Muscle of leg (tissue), 16 donors: ENCODE measurements around the gene JMJD1C. TPM values are rescaled to one million over a fixed set of nuclear protein-coding genes. Genes with fewer than 3 reads are reported as not detected.

Experiments
- DNase-seq: peaks from one replicate; pipeline ENCODE4 v3.0.0; 2013
- H3K27ac ChIP-seq: one replicate; pipeline ENCODE4 v1.5.1; 2013; ENCODE audit warnings: mild to moderate bottlenecking, low read length, control low read depth
- H3K27me3 ChIP-seq: one replicate; pipeline ENCODE4 v1.6.1; 2013; ENCODE audit warnings: low read length; ENCODE audit not compliant: control insufficient read depth, insufficient read depth
- H3K36me3 ChIP-seq: one replicate; pipeline ENCODE4 v1.6.1; 2013; ENCODE audit warnings: low read length; ENCODE audit not compliant: control insufficient read depth, insufficient read depth
- H3K4me1 ChIP-seq: one replicate; pipeline ENCODE4 v1.6.1; 2013; ENCODE audit warnings: low read length; ENCODE audit not compliant: control insufficient read depth, insufficient read depth
- H3K4me3 ChIP-seq: one replicate; pipeline ENCODE4 v1.5.1; 2013; ENCODE audit warnings: low read length, control low read depth
- H3K9me3 ChIP-seq: replicated peaks from 2 replicates; pipeline ENCODE4 v1.6.1; 2013; ENCODE audit warnings: low read depth, low read length; ENCODE audit not compliant: control insufficient read depth
- WGBS: methylation state at CpG from one replicate; pipeline ENCODE4 v1.1.5; 2013; ENCODE audit warnings: missing lambda C conversion rate; ENCODE audit not compliant: insufficient coverage; 5-methylcytosine and 5-hydroxymethylcytosine counted together
- long read RNA-seq, 11 donors: transcript quantifications; one replicate each; lab custom pipeline, GENCODE V29; 2026
- polyA plus RNA-seq, 8 donors: library from polyadenylated mRNA; unstranded; fragments of 120-200 nt; gene quantifications; one replicate each; pipeline versions ENCODE4 v1.2.1 to v1.2.3, GENCODE V29; 2013; ENCODE audit warnings: inconsistent platforms in 1 of 8, low replicate concordance in 1 of 8; ENCODE audit not compliant: insufficient read length in 8 of 8, insufficient read depth in 1 of 8
- total RNA-seq: library from RNA; stranded (reverse); fragments of 120-200 nt; gene quantifications from one replicate; pipeline ENCODE4 v1.2.4, GENCODE V29; 2013

JMJD1C gene
- 104 TPM for total RNA-seq
- 10 to 100 TPM; 55.5 to 87.7 (median 72.9) TPM for polyA plus RNA-seq
- long read RNA-seq, donor 1, partial matches to known transcripts: 7 of 7 reads
- long read RNA-seq, donor 1, other reads (novel, unspliced or antisense): 0 of 7 reads
- long read RNA-seq, donor 2: 0 reads
- long read RNA-seq, donor 3, transcript JMJD1C-204 (3 exons, 1,305 nt): major isoform, 6 of 39 reads
- long read RNA-seq, donor 3, partial matches to known transcripts: 32 of 39 reads
- long read RNA-seq, donor 3, other reads (novel, unspliced or antisense): 0 of 39 reads
- long read RNA-seq, donor 4, partial matches to known transcripts: 0 of 2 reads
- long read RNA-seq, donor 4, other reads (novel, unspliced or antisense): 0 of 2 reads
- long read RNA-seq, donor 5, partial matches to known transcripts: 56 of 58 reads
- long read RNA-seq, donor 5, other reads (novel, unspliced or antisense): 0 of 58 reads
- long read RNA-seq, donor 6, transcript JMJD1C-205 (6 exons, 734 nt): major isoform, 6 of 37 reads
- long read RNA-seq, donor 6, partial matches to known transcripts: 27 of 37 reads
- long read RNA-seq, donor 6, other reads (novel, unspliced or antisense): 0 of 37 reads
- long read RNA-seq, donor 7, partial matches to known transcripts: 25 of 29 reads
- long read RNA-seq, donor 7, other reads (novel, unspliced or antisense): 0 of 29 reads
- long read RNA-seq, donor 8, partial matches to known transcripts: 12 of 15 reads
- long read RNA-seq, donor 8, other reads (novel, unspliced or antisense): 0 of 15 reads
- long read RNA-seq, donor 9, partial matches to known transcripts: 19 of 22 reads
- long read RNA-seq, donor 9, other reads (novel, unspliced or antisense): 0 of 22 reads
- long read RNA-seq, donor 10, partial matches to known transcripts: 10 of 23 reads
- long read RNA-seq, donor 10, other reads (novel, unspliced or antisense): 9 of 23 reads
- long read RNA-seq, donor 11, partial matches to known transcripts: 22 of 24 reads
- long read RNA-seq, donor 11, other reads (novel, unspliced or antisense): 0 of 24 reads

- Histone ChIP-seq H3K4me1 (peaks cover 5% of the 10 kb centered on the region), H3K4me3 (peak within 1 kb of the TSS; percentile 76), H3K27ac (peak within 1 kb of the TSS; percentile 97), H3K36me3 (no peaks in the 10 kb centered on the region), H3K27me3 (no peaks in the 10 kb centered on the region), H3K9me3 (no peaks in the 10 kb centered on the region)
- peak; percentile 93 for DNase-seq
- under 1% methylated on average over 99 of the region's 99 CpGs for WGBS
These were observed at the start of gene JMJD1C for GRCh38 chr10:63465293-63466143. TSS of gene JMJD1C (minus strand) at chr10:63465977. CDS start at chr10:63465662, 315 bp downstream.

GRCh38 chr10:63515002-63515763 lies 49.4 kb upstream of the JMJD1C start:
- peak; percentile 38 for DNase-seq
- H3K4me3 ChIP-seq: no peak overlapping the region

GRCh38 chr10:63506554-63506953 lies 40.8 kb upstream of the JMJD1C start:
- no CpG with 5 or more reads among the region's 1 CpG for WGBS
- no peak for DNase-seq

More at GRCh38 chr10:63515002-63515763, 49.4 kb upstream of the JMJD1C start:
- WGBS: no CpG with 5 or more reads among the region's 5 CpGs
- Histone ChIP-seq H3K36me3 (no peaks in the 10 kb centered on the region), H3K4me1 (peaks cover 3% of the 10 kb centered on the region), H3K27ac (peak overlapping the region; percentile 18), H3K27me3 (no peaks in the 10 kb centered on the region), H3K9me3 (peaks cover 12% of the 10 kb centered on the region)

GRCh38 chr10:63505562-63505961 lies 39.8 kb upstream of the JMJD1C start:
- no CpG with 5 or more reads among the region's 2 CpGs for WGBS
- no peaks in the 10 kb centered on the region for H3K36me3 ChIP-seq

More at GRCh38 chr10:63506554-63506953, 40.8 kb upstream of the JMJD1C start:
- Histone ChIP-seq H3K4me1 (peaks cover 3% of the 10 kb centered on the region), H3K9me3 (peaks cover 3% of the 10 kb centered on the region), H3K36me3 (no peaks in the 10 kb centered on the region), H3K27ac (no peak overlapping the region), H3K27me3 (no peaks in the 10 kb centered on the region), H3K4me3 (no peak overlapping the region)

GRCh38 chr10:63504145-63504881 lies 38.5 kb upstream of the JMJD1C start:
- H3K27ac ChIP-seq: no peak overlapping the region
- H3K4me3 ChIP-seq: no peak overlapping the region
- H3K4me1 ChIP-seq: peaks cover 3% of the 10 kb centered on the region
- peaks cover 3% of the 10 kb centered on the region for H3K9me3 ChIP-seq
- no peak for DNase-seq
- 59% methylated on average over 3 of the region's 3 CpGs for WGBS
- H3K27me3 ChIP-seq: no peaks in the 10 kb centered on the region
- peaks cover 2% of the 10 kb centered on the region for H3K36me3 ChIP-seq

More at GRCh38 chr10:63505562-63505961, 39.8 kb upstream of the JMJD1C start:
- DNase-seq: no peak
- Histone ChIP-seq H3K27me3 (no peaks in the 10 kb centered on the region), H3K27ac (no peak overlapping the region), H3K4me3 (no peak overlapping the region), H3K4me1 (peaks cover 3% of the 10 kb centered on the region), H3K9me3 (peaks cover 3% of the 10 kb centered on the region)

GRCh38 chr10:63503395-63503794 lies 37.6 kb upstream of the JMJD1C start:
- H3K27ac ChIP-seq: no peak overlapping the region
- 48% methylated on average over 3 of the region's 4 CpGs for WGBS
- H3K4me3 ChIP-seq: no peak overlapping the region
- H3K4me1 ChIP-seq: peaks cover 3% of the 10 kb centered on the region
- DNase-seq: no peak
- H3K36me3 ChIP-seq: peaks cover 2% of the 10 kb centered on the region
- peaks cover 3% of the 10 kb centered on the region for H3K9me3 ChIP-seq
- no peaks in the 10 kb centered on the region for H3K27me3 ChIP-seq

- Histone ChIP-seq H3K27me3 (no peaks in the 10 kb centered on the region), H3K9me3 (no peaks in the 10 kb centered on the region)
- WGBS: no CpG with 5 or more reads among the region's 1 CpG
These were observed 37.1 kb upstream of the JMJD1C start for GRCh38 chr10:63502832-63503231.

GRCh38 chr10:63501954-63502353 lies 36.2 kb upstream of the JMJD1C start:
- Histone ChIP-seq H3K4me1 (peaks cover 3% of the 10 kb centered on the region), H3K36me3 (peaks cover 2% of the 10 kb centered on the region), H3K27ac (no peak overlapping the region), H3K4me3 (no peak overlapping the region), H3K27me3 (no peaks in the 10 kb centered on the region), H3K9me3 (no peaks in the 10 kb centered on the region)
- no CpG with 5 or more reads among the region's 1 CpG for WGBS
- no peak for DNase-seq

More at GRCh38 chr10:63502832-63503231, 37.1 kb upstream of the JMJD1C start:
- H3K4me3 ChIP-seq: no peak overlapping the region
- peaks cover 3% of the 10 kb centered on the region for H3K4me1 ChIP-seq
- no peak for DNase-seq
- H3K36me3 ChIP-seq: peaks cover 2% of the 10 kb centered on the region
- no peak overlapping the region for H3K27ac ChIP-seq
